Measurements from ENCODE around the gene PIH1D1. TPM values are rescaled to one million over a fixed set of nuclear protein-coding genes. Genes with fewer than 3 reads are reported as not detected.

Gene PIH1D1
- total and polyA plus RNA-seq, 2 experiments from 2014 or later, result 103 to 164 TPM

- TF ChIP-seq ETS1 (IDR thresholded peaks at IDR 0.05) (no peak), ZNF462 (CRISPR knock-in tag; IDR thresholded peaks at IDR 0.05) (no peak), ZNF114 (CRISPR knock-in tag; IDR thresholded peaks at IDR 0.05) (no peak), ZNF331 (CRISPR knock-in tag; IDR thresholded peaks at IDR 0.05; ENCODE audit: low read depth) (no peak), POLR2AphosphoS5 (IDR thresholded peaks at IDR 0.05; ENCODE audit: low read depth) (no peak)
- 0 out of 2 replicates have a peak, but pooled peaks cover 2% of the 10 kb centered on the region for H3F3A ChIP-seq (replicated peaks; ENCODE audit: low read depth)
- Mint-ChIP-seq H3K27me3 (ENCODE audit: insufficient read depth, low read depth, poor library complexity) (peaks cover 11% of the 10 kb centered on the region), H3K4me1 (no peaks in the 10 kb centered on the region), H3K36me3 (ENCODE audit: low read depth) (peaks cover 32% of the 10 kb centered on the region), H3K4me3 (no peak overlapping the region), H3K9me3 (no peaks in the 10 kb centered on the region), H3K27ac (no peak overlapping the region)
- H4K20me1 ChIP-seq (replicated peaks; ENCODE audit: insufficient read depth), result no peaks in the 10 kb centered on the region; the same call in 1 of the 2 replicates
- no peak overlapping the region for H3K4me3 ChIP-seq
- no peak overlapping the region for H3K27ac ChIP-seq (ENCODE audit: low read depth)
- ATAC-seq (no peak), DNase-seq (ENCODE audit: low spot score) (no peak)
- H3K4me1 ChIP-seq (ENCODE audit: insufficient read depth), result no peaks in the 10 kb centered on the region; the same call in 1 of the 2 replicates
- H3K4me2 ChIP-seq, result no peak overlapping the region
- no peak overlapping the region for H2AFZ ChIP-seq
- no peaks in the 10 kb centered on the region for H3K36me3 ChIP-seq (ENCODE audit: insufficient read depth)
- H3K79me2 ChIP-seq (replicated peaks; ENCODE audit: insufficient read depth), result no peaks in the 10 kb centered on the region
- H3K9me2 ChIP-seq (ENCODE audit: insufficient read depth), result no peaks in the 10 kb centered on the region
- H3K27me3 ChIP-seq (ENCODE audit: insufficient read depth), result no peaks in the 10 kb centered on the region
Observed at GRCh38 chr19:49462492-49462891, 10.9 kb upstream of the PIH1D1 start.

GRCh38 chr19:49461656-49462055 is 10.0 kb upstream of the PIH1D1 start:
- Mint-ChIP-seq H3K9me3 (no peaks in the 10 kb centered on the region), H3K4me3 (no peak overlapping the region), H3K27ac (no peak overlapping the region), H3K4me1 (no peaks in the 10 kb centered on the region), H3K27me3 (ENCODE audit: insufficient read depth, low read depth, poor library complexity) (peaks cover 11% of the 10 kb centered on the region), H3K36me3 (ENCODE audit: low read depth) (peaks cover 34% of the 10 kb centered on the region)
- Histone ChIP-seq H3K27me3 (ENCODE audit: insufficient read depth) (no peaks in the 10 kb centered on the region), H3F3A (replicated peaks; ENCODE audit: low read depth) (0 out of 2 replicates have a peak, but pooled peaks cover 2% of the 10 kb centered on the region), H4K20me1 (replicated peaks; ENCODE audit: insufficient read depth) (no peaks in the 10 kb centered on the region), H3K4me2 (no peak overlapping the region), H3K4me1 (ENCODE audit: insufficient read depth) (no peaks in the 10 kb centered on the region), H3K27ac (ENCODE audit: low read depth) (no peak overlapping the region), H3K79me2 (replicated peaks; ENCODE audit: insufficient read depth) (peaks cover under 1% of the 10 kb centered on the region; the same call in 1 of the 2 replicates), H3K36me3 (ENCODE audit: insufficient read depth) (no peaks in the 10 kb centered on the region), H3K4me3 (no peak overlapping the region), H3K9me2 (ENCODE audit: insufficient read depth) (no peaks in the 10 kb centered on the region), H2AFZ (no peak overlapping the region)
- ATAC-seq (no peak), DNase-seq (ENCODE audit: low spot score) (peak; percentile 35)
- TF ChIP-seq JUNB (IDR thresholded peaks at IDR 0.05; ENCODE audit: unreplicated experiment) (no peak), STAT1 (IDR thresholded peaks at IDR 0.05; ENCODE audit: unreplicated experiment) (no peak), ETS1 (IDR thresholded peaks at IDR 0.05) (no peak), EZH2 (IDR thresholded peaks at IDR 0.05; ENCODE audit: low read depth, unreplicated experiment) (no peak), REST (IDR thresholded peaks at IDR 0.05; ENCODE audit: unreplicated experiment) (no peak), EZH2phosphoT487 (IDR thresholded peaks at IDR 0.05; ENCODE audit: unreplicated experiment) (no peak), NANOG (IDR thresholded peaks at IDR 0.05; ENCODE audit: borderline replicate concordance) (no peak)

Data from GM23338 (cell line).